PC-3 (cell line): ENCODE measurements around the gene HSD17B4. TPM values are rescaled to one million over a fixed set of nuclear protein-coding genes. Genes with fewer than 3 reads are reported as not detected.

Experiments
- ATAC-seq: fragments of 200-7000 bp; cut with Tn5 transposase; 2 replicates; pipeline ENCODE4 v1.9.1; 2020; ENCODE audit warnings: mild to moderate bottlenecking, moderate library complexity
- BruUV-seq: library from RNA; stranded (reverse); fragments of 400-500 nt; replicated peaks from 2 replicates; lab custom pipeline; 2021; lab: Mats Ljungman, UMichigan
- CTCF ChIA-PET: fragments of 300-600 bp; sonication (Branson Sonifier 250); formaldehyde crosslinking; loops from one replicate; lab custom pipeline; 2022; ENCODE audit warnings: antibody characterized with exemption; lab: Charles Lee
- POLR2A ChIA-PET: fragments of 300-600 bp; sonication (Branson Sonifier 250); formaldehyde crosslinking; loops from one replicate; lab custom pipeline; 2022; ENCODE audit warnings: antibody characterized with exemption; ENCODE audit not compliant: unreplicated experiment; lab: Charles Lee
- DNase-seq: peaks from one replicate; pipeline ENCODE4 v3.0.0-alpha.2; 2015
- H2AFZ ChIP-seq: fragments of 300-600 bp; sonication (generic); 2 replicates; pipeline ENCODE4 v1.6.0; 2016; ENCODE audit warnings: antibody characterized with exemption, low read length
- H3F3A ChIP-seq: fragments of 300-600 bp; sonication (generic); one replicate; pipeline ENCODE4 v1.6.0; 2017; ENCODE audit warnings: antibody characterized with exemption, low read length, control low read depth, mild to moderate bottlenecking; ENCODE audit not compliant: unreplicated experiment
- H3K27ac ChIP-seq: fragments of 300-600 bp; sonication (generic); 2 replicates; pipeline ENCODE4 v1.5.1; 2016; ENCODE audit warnings: mild to moderate bottlenecking, low read length
- H3K27me3 ChIP-seq: fragments of 300-600 bp; sonication (generic); 2 replicates; pipeline ENCODE4 v1.6.1; 2016; ENCODE audit warnings: low read length, mixed read lengths
- H3K36me3 ChIP-seq: fragments of 300-600 bp; sonication (generic); 2 replicates; pipeline ENCODE4 v1.6.1; 2016; ENCODE audit warnings: low read depth, mixed run types, low read length, mixed read lengths
- H3K4me1 ChIP-seq: fragments of 300-600 bp; sonication (generic); 2 replicates; pipeline ENCODE4 v1.5.1; 2016; ENCODE audit warnings: low read length; ENCODE audit not compliant: insufficient read depth
- H3K4me2 ChIP-seq: fragments of 300-600 bp; sonication (generic); 2 replicates; pipeline ENCODE4 v1.6.0; 2016; ENCODE audit warnings: low read length
- H3K4me3 ChIP-seq: fragments of 300-600 bp; sonication (generic); 2 replicates; pipeline ENCODE4 v1.5.1; 2016; ENCODE audit warnings: mild to moderate bottlenecking, low read length, mixed read lengths
- H3K79me2 ChIP-seq: fragments of 300-600 bp; sonication (generic); 2 replicates; pipeline ENCODE4 v1.6.1; 2017; ENCODE audit warnings: low read length, mixed read lengths
- H3K9ac ChIP-seq: fragments of 300-600 bp; sonication (generic); 2 replicates; pipeline ENCODE4 v1.6.0; 2016; ENCODE audit warnings: mild to moderate bottlenecking, low read length
- H3K9me2 ChIP-seq: fragments of 300-600 bp; sonication (generic); replicated peaks from 2 replicates; pipeline ENCODE4 v1.6.1; 2016; ENCODE audit warnings: mixed run types, low read length, mixed read lengths
- H3K9me3 ChIP-seq: fragments of 300-600 bp; sonication (generic); 2 replicates; pipeline ENCODE4 v1.6.1; 2016; ENCODE audit warnings: low read length, mixed read lengths
- H4K20me1 ChIP-seq: fragments of 300-600 bp; sonication (generic); 2 replicates; pipeline ENCODE4 v1.6.1; 2016; ENCODE audit warnings: low read length, mixed read lengths
- CTCF ChIP-seq: fragments of 300-600 bp; sonication (generic); conservative IDR thresholded peaks from 2 replicates; pipeline ENCODE4 v1.5.1; 2017; ENCODE audit warnings: antibody characterized with exemption, low read depth, mild to moderate bottlenecking, low read length
- EZH2 ChIP-seq: fragments of 300-600 bp; sonication (generic); IDR thresholded peaks from one replicate; pipeline ENCODE4 v1.6.1; 2017; ENCODE audit warnings: antibody characterized with exemption, mild to moderate bottlenecking, low read length; ENCODE audit not compliant: unreplicated experiment
- EZH2phosphoT487 ChIP-seq: fragments of 300-600 bp; sonication (generic); IDR thresholded peaks from 2 replicates; pipeline ENCODE4 v1.6.1; 2018; ENCODE audit warnings: mild to moderate bottlenecking, antibody characterized with exemption, low read length, borderline replicate concordance
- intact Hi-C: fragments of 100-400 bp; cut with micrococcal nuclease; formaldehyde crosslinking; loops from 2 replicates; pipeline ENCODE4 v1.9.0; 2023
- total RNA-seq: library from RNA; depleted of rRNA; stranded (reverse); fragments of >200 nt; gene quantifications from 2 replicates; pipeline ENCODE4 v1.2.3, GENCODE V29; 2014

The HSD17B4 gene
- total RNA-seq, 1 experiment from 2014 or later, result 165 TPM

- no peak for TF ChIP-seq EZH2
- no peak for TF ChIP-seq EZH2phosphoT487
- TF ChIP-seq CTCF, result no peak
- Histone ChIP-seq H3K79me2 (no peaks in the 10 kb centered on the region), H2AFZ (0 out of 2 replicates have a peak overlapping the region, but pooled peaks have one; percentile 72), H3K4me3 (no peak overlapping the region), H3F3A (no peaks in the 10 kb centered on the region), H3K4me1 (peaks cover 20% of the 10 kb centered on the region), H3K4me2 (peak overlapping the region; percentile 91), H3K27ac (peak overlapping the region; percentile 61), H3K9me2 (no peaks in the 10 kb centered on the region), H4K20me1 (no peaks in the 10 kb centered on the region), H3K27me3 (no peaks in the 10 kb centered on the region), H3K9me3 (no peaks in the 10 kb centered on the region), H3K36me3 (no peaks in the 10 kb centered on the region), H3K9ac (no peak overlapping the region; the same call in 1 of the 2 replicates)
- no TSS peak for BruUV-seq
- ATAC-seq (no peak), DNase-seq (no peak)
- POLR2A ChIA-PET, result no interaction called here
- CTCF ChIA-PET, result interaction anchor here (0.6 to 1.5 kb wide), 3 partner anchors 11 to 389 kb away, joined by 4 to 12 read pairs (median 6); no protein-coding TSS in a partner anchor
- intact Hi-C loops, result loop anchor here (1.0 to 5.0 kb wide), 4 partner anchors 54 to 332 kb away; partner anchors contain the start of gene TNFAIP8
Measured at GRCh38 chr5:119410448-119411159, 41.7 kb upstream of the HSD17B4 start.

GRCh38 chr5:119411361-119412278, 40.7 kb upstream of the HSD17B4 start:
- ATAC-seq (peak; percentile 89), DNase-seq (peak; percentile 78)
- POLR2A ChIA-PET, result no interaction called here

More at GRCh38 chr5:119411361-119412278, 40.7 kb upstream of the HSD17B4 start:
- CTCF ChIA-PET, result interaction anchor here (0.6 to 1.5 kb wide), 8 partner anchors 12 to 424 kb away, joined by 3 to 12 read pairs (median 4); partner anchors contain the start of genes DMXL1 and DTWD2
- Histone ChIP-seq H3K27ac (peak overlapping the region; percentile 69), H3K4me1 (peaks cover 20% of the 10 kb centered on the region), H3K4me3 (peak overlapping the region; percentile 68), H3F3A (no peaks in the 10 kb centered on the region), H4K20me1 (no peaks in the 10 kb centered on the region), H3K36me3 (no peaks in the 10 kb centered on the region), H3K9ac (peak overlapping the region; percentile 70), H3K27me3 (no peaks in the 10 kb centered on the region), H3K4me2 (peak overlapping the region; percentile 91), H2AFZ (peak overlapping the region; percentile 72), H3K9me2 (no peaks in the 10 kb centered on the region), H3K9me3 (no peaks in the 10 kb centered on the region), H3K79me2 (no peaks in the 10 kb centered on the region)
- intact Hi-C loops, result loop anchor here (1.0 to 5.0 kb wide), 9 partner anchors 55 to 423 kb away; partner anchors contain the start of genes DMXL1, DTWD2 and TNFAIP8
- no TSS peak for BruUV-seq
- no peak for TF ChIP-seq EZH2phosphoT487
- TF ChIP-seq CTCF, result peak; percentile 92
- TF ChIP-seq EZH2, result no peak
